HUES64 (cell line): ENCODE results near the gene SLC16A6.
"Not testable (repeated sequence)": the region's sequence is repeated elsewhere in the genome, so short reads cannot be mapped to it uniquely, and the experiment has no call there.

Experiments used
- H3K27ac ChIP-seq: 2 replicates; pipeline ENCODE4 v1.7.0; 2013; ENCODE audit warnings: low read depth, low read length, inconsistent platforms
- H3K27me3 ChIP-seq: 2 replicates; pipeline ENCODE4 v1.6.1; 2013; ENCODE audit warnings: mild to moderate bottlenecking, low read length; ENCODE audit not compliant: insufficient read depth
- H3K36me3 ChIP-seq: 2 replicates; pipeline ENCODE4 v1.6.1; 2013; ENCODE audit warnings: mild to moderate bottlenecking, low read length; ENCODE audit not compliant: insufficient read depth
- H3K4me1 ChIP-seq: 2 replicates; pipeline ENCODE4 v1.6.1; 2013; ENCODE audit warnings: mild to moderate bottlenecking, low read length, moderate library complexity; ENCODE audit not compliant: insufficient read depth
- H3K4me3 ChIP-seq: 2 replicates; pipeline ENCODE4 v1.5.1; 2013; ENCODE audit warnings: mild to moderate bottlenecking, low read length, moderate library complexity
- H3K9ac ChIP-seq: 2 replicates; pipeline ENCODE4 v1.6.1; 2013; ENCODE audit warnings: mild to moderate bottlenecking, low read depth, low read length
- H3K9me3 ChIP-seq: 2 replicates; pipeline ENCODE4 v1.6.1; 2013; ENCODE audit warnings: low read depth, low read length; ENCODE audit not compliant: insufficient read depth
- WGBS: fragments of 150-250, 120-280 bp; methylation state at CpG from one replicate; pipeline ENCODE4 v1.1.7; 2013; ENCODE audit warnings: missing lambda C conversion rate; 5-methylcytosine and 5-hydroxymethylcytosine counted together

SLC16A6 gene

DNA sequence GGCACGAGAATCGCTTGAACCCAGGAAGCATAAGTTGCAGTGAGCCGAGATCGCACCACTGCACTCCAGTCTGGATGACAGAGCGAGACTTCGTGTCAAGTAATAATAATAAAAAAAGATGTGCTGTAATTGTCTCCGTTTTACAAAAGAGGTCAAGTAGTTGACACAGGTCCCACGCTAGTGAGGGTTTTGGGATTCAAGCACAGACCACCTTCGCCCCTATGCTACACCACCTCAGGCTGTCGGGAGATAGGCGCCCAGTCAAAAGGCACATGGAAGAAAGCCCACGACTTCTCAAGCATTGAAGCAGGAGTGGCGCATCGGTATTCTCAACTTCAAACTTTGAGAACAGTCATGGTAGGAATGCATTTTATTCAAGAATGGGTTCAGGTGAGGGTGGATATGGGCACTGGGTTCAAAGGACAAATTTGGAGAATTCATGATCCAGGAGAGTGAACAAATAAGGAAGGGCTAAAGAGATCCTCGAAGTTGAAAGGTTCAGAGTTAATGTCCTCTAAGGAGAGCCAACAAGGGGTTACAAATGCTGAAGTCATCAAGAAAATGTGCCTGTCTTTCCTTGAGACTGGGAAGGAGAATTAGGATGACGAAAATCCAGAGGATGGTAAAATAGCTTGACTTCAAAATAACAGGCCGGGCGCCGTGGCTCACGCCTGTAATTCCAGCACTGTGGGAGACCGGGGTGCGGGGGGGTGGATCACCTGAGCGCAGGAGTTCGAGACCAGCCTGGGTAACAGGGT lies 44.5 kb downstream of the SLC16A6 start:
- H3K27me3 ChIP-seq = no peaks in the 10 kb centered on the region
- 93% methylated on average over 24 of the region's 24 CpGs for WGBS
- H3K9ac ChIP-seq = no peak overlapping the region
- peaks cover 4% of the 10 kb centered on the region; the same call in 1 of the 2 replicates for H3K4me1 ChIP-seq
- no peaks in the 10 kb centered on the region for H3K9me3 ChIP-seq
- H3K4me3 ChIP-seq = no peak overlapping the region; the same call in 1 of the 2 replicates
- H3K27ac ChIP-seq = no peak overlapping the region
- H3K36me3 ChIP-seq = peaks cover 15% of the 10 kb centered on the region

DNA sequence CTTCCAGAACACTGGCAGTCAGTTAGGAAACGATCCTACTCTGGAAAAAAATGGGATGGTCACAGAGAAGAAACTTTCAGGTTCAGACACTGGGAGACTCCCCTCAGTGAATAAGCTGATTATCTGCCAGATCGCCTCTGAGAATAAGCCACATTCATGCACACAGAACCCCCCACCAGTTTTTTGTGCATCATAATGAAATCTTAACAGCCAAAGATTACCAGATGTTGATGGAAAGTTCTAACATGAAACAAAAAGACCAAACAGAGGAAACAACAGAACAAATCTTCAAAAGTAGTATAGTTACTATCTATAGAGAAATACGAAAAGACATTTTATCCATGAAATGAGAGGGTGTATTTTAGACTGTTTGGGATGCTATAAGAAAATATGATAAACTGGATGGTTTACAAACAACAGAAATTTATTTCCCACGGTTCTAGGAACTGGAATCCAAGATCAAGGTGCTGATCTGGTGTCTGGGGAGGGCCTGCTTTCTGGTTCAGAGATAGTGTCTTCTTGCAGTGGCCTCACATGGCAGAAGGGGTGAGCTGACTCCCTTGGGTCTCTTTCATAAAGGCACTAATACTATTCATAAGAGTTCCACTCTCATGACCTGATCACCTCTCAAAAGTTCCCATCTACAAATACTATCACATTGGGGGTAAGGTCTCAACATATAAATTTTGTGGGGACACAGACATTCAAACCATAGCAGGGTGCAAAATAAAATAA lies 51.1 kb downstream of the SLC16A6 start:
- Histone ChIP-seq H3K36me3 (no peaks in the 10 kb centered on the region), H3K4me3 (no peak overlapping the region), H3K9ac (no peak overlapping the region), H3K27ac (no peak overlapping the region), H3K4me1 (no peaks in the 10 kb centered on the region), H3K9me3 (no peaks in the 10 kb centered on the region), H3K27me3 (no peaks in the 10 kb centered on the region)
- WGBS = 86% methylated on average over 4 of the region's 4 CpGs

DNA sequence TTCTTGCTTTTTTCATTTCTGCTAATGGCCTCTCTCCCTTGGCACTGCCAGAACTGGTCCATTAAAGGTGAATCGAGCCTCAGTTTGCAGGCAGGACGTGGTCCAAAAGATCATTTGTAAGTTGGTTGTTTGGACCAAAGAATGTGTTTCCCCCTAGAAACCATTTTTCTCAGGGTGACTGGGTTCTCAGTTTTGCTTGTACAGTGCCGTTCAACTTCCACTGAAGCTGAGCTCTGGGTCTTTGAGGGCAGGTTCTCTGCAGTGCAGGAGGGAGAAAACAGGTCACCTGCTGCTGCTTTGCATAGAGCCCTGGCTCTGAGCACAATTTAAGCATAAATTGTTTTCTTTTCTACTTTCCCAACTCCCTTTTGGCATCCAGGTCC lies 52.1 kb downstream of the SLC16A6 start:
- Histone ChIP-seq H3K4me3 (no peak overlapping the region), H3K36me3 (no peaks in the 10 kb centered on the region), H3K27ac (no peak overlapping the region), H3K4me1 (no peaks in the 10 kb centered on the region), H3K9me3 (no peaks in the 10 kb centered on the region), H3K9ac (no peak overlapping the region), H3K27me3 (no peaks in the 10 kb centered on the region)
- 91% methylated on average over 3 of the region's 3 CpGs for WGBS

DNA sequence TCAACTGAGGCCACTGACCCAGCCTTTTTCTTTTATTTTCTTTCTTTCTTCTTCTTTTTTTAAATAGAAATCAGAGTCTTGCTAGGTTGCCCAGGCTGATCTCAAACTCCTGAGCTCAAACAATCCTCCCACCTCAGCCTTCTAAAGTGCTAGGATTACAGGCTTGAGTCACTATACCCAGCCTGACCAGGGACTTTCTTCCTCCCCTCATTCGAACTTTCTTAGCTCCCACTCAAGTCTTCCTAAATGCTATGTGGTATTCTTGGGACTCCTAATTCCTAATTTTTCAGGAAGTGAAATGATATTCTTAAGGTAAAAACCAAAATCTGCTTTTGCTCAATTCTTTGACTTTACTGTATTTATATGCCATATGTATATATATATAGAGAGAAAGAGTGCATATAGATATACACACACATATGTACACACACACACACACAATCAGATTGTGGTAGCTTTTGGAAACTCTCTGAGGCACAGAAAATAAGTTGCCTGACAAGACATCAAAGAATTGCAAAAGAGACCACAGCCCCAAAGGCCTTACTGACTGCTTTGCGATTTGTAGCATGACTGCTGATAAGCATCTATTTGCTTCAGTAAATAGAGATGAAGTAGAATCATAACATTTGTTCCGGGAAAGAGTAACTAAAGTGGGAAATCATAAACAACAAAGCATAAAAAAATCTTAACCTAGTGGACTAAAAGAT lies 52.6 kb downstream of the SLC16A6 start:
- Histone ChIP-seq H3K27me3 (no peaks in the 10 kb centered on the region), H3K9ac (no peak overlapping the region), H3K4me3 (no peak overlapping the region), H3K36me3 (no peaks in the 10 kb centered on the region), H3K27ac (no peak overlapping the region), H3K4me1 (no peaks in the 10 kb centered on the region), H3K9me3 (no peaks in the 10 kb centered on the region)
- WGBS = 92% methylated on average over 1 of the region's 3 CpGs

DNA sequence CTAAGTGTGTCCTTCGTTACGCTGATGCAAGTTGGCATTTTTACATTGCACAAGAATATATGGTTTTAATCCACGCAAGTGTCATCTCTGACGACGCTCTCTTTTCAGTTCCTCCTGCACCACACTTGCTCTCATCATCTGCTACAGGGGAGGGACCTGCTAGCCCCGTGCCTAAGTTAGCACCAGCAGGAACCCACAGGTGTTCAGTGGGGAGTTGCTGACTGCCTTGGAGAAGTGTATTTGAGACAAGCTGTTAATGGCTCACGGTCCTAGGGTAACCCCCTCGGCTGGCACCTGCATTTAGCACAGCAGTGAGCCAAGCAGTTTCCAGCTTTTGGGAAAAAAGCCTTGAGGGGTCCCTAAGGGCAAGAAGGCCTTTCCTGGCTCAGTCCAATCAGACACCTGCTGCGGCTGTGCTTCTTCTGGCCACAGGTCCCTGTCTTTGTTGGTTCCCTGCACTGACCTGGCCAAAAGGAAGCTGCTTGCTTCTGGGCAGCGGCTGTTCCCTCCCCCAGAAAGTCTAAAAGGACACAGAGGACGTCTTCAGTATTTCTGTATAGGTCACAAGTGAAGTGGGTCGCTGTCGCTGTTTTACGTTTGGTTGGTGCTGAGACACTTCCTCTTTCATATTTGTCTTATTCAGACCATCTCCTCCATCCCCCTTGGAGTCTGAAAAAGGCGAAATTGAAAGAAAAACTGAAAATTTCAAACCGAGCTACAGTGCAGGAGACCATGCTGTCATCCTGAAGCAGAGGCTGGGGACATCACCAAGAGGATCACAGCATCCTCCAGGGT lies 53.4 kb downstream of the SLC16A6 start:
- H3K27ac ChIP-seq, H3K4me1 ChIP-seq, H3K4me3 ChIP-seq, H3K36me3 ChIP-seq, H3K9me3 ChIP-seq, H3K27me3 ChIP-seq, H3K9ac ChIP-seq: not testable (repeated sequence)
- 78% methylated on average over 16 of the region's 16 CpGs for WGBS

DNA sequence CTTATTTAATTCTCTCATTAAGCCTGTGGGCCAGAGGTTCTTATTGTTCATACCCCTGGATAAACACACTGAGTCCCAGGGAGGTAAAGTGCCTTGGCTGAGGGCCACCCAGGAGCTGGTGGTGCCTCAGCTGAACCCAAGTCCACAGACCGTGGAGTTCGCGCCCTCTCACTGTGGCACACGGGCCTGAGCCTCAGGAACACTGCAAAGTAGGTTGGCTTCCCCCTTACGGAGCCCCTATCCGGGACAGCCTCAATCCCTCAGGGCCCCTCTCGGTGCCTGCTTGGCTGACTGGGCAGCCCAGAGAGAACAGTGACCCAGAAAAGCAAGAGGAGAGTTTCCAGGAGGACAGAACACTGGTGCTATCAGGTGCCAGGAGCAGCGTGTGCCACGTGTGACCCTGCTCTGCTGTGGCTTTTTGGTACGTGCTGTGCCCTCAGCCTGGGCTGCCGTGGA lies 55.6 kb downstream of the SLC16A6 start:
- H3K9me3 ChIP-seq, H3K4me1 ChIP-seq, H3K9ac ChIP-seq, H3K36me3 ChIP-seq, H3K4me3 ChIP-seq, H3K27ac ChIP-seq, H3K27me3 ChIP-seq: not testable (repeated sequence)
- WGBS = 93% methylated on average over 11 of the region's 11 CpGs

DNA sequence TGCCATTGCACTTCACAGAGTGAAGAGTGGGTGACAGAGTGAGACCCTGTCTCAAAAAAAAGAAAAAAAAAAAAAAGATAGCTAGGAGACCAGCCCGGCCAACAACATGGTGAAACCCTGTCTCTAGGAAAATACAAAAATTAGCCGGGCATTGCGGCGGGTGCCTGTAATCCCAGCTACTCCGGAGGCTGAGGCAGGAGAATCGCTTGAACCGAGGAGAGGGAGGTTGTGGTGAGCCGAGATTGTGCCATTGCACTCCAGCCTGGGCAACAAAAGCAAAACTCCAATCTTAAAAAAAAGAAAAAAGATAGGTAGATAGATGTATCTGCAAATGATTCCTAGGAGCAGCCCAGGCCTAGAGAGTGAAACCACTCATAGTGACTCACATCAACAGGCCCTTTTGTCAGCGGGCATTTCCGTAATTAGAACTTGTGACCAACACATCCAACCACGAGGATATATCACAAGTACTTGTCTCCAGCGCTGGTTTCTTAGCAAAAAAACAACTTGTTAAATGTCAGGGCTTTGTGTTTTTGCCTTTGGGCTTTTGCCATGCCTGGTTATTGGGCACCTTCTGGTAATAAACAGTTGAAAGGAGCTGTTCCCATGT lies 56.1 kb downstream of the SLC16A6 start:
- not testable (repeated sequence) for H3K27ac ChIP-seq, H3K9ac ChIP-seq, H3K4me3 ChIP-seq, H3K9me3 ChIP-seq, H3K36me3 ChIP-seq, H3K4me1 ChIP-seq, H3K27me3 ChIP-seq
- WGBS = 89% methylated on average over 12 of the region's 12 CpGs

DNA sequence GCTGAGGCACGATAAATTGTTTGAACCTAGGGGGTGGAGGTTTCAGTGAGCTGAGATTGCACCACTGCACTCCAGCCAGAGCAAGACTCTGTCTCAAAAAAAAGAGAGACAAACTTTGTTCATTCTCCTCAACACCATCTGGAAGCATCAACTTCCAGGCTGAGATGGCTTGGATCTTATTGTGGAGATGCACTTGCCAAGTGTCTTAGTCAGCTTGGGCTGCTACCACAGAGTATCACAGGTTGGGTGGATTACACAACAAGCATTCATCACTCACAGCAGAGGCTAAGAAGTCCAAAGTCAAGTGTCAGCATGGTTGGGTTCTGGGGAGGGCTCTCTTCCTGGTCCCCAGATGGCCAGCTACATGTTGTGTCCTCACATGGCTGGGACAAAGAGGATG lies 58.2 kb downstream of the SLC16A6 start:
- 100% methylated on average over 1 of the region's 1 CpG for WGBS
- not testable (repeated sequence) for H3K27ac ChIP-seq, H3K4me1 ChIP-seq

DNA sequence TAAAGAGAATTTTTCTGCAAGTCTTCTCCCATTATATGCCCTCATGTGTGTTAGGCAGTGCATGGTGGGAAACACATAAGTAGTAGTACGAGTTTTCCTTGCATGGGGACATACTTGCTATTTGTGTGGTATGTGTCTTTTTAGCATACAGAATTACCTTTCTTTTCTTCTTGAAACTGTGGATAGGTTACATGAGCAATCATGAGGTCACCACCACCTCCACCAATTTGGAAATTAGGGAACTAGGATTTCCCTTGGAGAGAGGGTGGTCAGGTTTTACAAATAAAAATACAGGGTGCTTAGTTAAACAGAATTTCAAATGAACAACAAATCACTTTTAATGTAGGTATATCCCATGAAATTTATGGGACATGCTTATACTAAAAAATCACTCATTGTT lies 59.4 kb downstream of the SLC16A6 start:
- no peaks in the 10 kb centered on the region for H3K4me1 ChIP-seq
- no peaks in the 10 kb centered on the region for H3K27me3 ChIP-seq
- H3K36me3 ChIP-seq = no peaks in the 10 kb centered on the region
- H3K27ac ChIP-seq = no peak overlapping the region
- no peak overlapping the region for H3K4me3 ChIP-seq
- no CpG with 5 or more reads among the region's 1 CpG for WGBS
- H3K9ac ChIP-seq = no peak overlapping the region
- H3K9me3 ChIP-seq = no peaks in the 10 kb centered on the region

More for the DNA sequence above, 58.2 kb downstream of the SLC16A6 start:
- not testable (repeated sequence) for H3K4me3 ChIP-seq, H3K27me3 ChIP-seq, H3K36me3 ChIP-seq, H3K9me3 ChIP-seq, H3K9ac ChIP-seq

DNA sequence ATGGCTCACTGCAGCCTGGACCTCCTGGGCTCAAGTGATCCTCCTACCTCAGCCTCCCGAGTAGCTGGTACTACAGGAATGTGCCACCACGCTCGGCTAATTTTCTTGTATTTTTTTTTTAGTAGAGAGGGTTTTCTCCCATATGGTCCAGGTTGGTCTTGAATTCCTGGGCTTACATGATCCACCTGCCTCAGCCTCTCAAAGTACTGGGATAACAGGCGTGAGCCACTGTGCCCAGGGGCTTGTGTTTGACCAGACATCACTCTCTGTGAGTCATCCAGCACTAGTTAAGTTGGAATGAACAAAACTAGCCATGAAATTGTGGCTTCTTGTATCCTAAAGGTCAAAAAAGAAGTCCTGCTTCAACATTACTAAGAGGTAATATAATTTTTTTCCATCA lies 59.8 kb downstream of the SLC16A6 start:
- H3K9me3 ChIP-seq, H3K4me1 ChIP-seq, H3K4me3 ChIP-seq, H3K27me3 ChIP-seq, H3K27ac ChIP-seq, H3K36me3 ChIP-seq, H3K9ac ChIP-seq: not testable (repeated sequence)
- 90% methylated on average over 4 of the region's 4 CpGs for WGBS
